HG03469 (cell line): Measurements from ENCODE around the gene PRKAB2.
"Not testable (repeated sequence)": the region's sequence is repeated elsewhere in the genome, so short reads cannot be mapped to it uniquely, and the experiment has no call there.

Experiments
- ATAC-seq: cut with Tn5 transposase; IDR thresholded peaks from one replicate; pipeline ENCODE4 v1.9.1; 2021; ENCODE audit warnings: mild to moderate bottlenecking, moderate library complexity, moderate number of reproducible peaks; ENCODE audit not compliant: unreplicated experiment

Gene PRKAB2

GRCh38 chr1:147111381-147112130, 60.7 kb downstream of the PRKAB2 start:
- no peak for ATAC-seq

- ATAC-seq: no peak
These were observed 61.4 kb downstream of the PRKAB2 start for GRCh38 chr1:147110872-147111271.

GRCh38 chr1:147110434-147110833, 61.8 kb downstream of the PRKAB2 start:
- no peak for ATAC-seq

- ATAC-seq: no peak
These were observed 62.5 kb downstream of the PRKAB2 start for GRCh38 chr1:147109762-147110161.

GRCh38 chr1:147109041-147109440, 63.2 kb downstream of the PRKAB2 start:
- no peak for ATAC-seq

GRCh38 chr1:147106407-147106881, 65.8 kb downstream of the PRKAB2 start:
- not testable (repeated sequence) for ATAC-seq

GRCh38 chr1:147105909-147106308, 66.4 kb downstream of the PRKAB2 start:
- ATAC-seq: no peak
